D721Med (cell line): ENCODE data around the gene NDUFA13.

ENCODE experiments used
- DNase-seq: peaks from one replicate; pipeline ENCODE4 v3.0.0; 2011; ENCODE audit warnings: low spot score; ENCODE audit not compliant: insufficient read length
- FAIRE-seq: peaks from 2 replicates; lab custom pipeline; 2011; peaks lifted over from hg19 to GRCh38; lab: Jason Lieb, UNC
- TF ChIP-seq, protein P1 (sequence below): IDR thresholded peaks from 2 replicates; pipeline ENCODE4 v1.5.1; 2012; ENCODE audit warnings: mild to moderate bottlenecking, control low read depth; ENCODE audit not compliant: insufficient read depth; ENCODE audit errors: missing control alignments

NDUFA13 gene

DNA sequence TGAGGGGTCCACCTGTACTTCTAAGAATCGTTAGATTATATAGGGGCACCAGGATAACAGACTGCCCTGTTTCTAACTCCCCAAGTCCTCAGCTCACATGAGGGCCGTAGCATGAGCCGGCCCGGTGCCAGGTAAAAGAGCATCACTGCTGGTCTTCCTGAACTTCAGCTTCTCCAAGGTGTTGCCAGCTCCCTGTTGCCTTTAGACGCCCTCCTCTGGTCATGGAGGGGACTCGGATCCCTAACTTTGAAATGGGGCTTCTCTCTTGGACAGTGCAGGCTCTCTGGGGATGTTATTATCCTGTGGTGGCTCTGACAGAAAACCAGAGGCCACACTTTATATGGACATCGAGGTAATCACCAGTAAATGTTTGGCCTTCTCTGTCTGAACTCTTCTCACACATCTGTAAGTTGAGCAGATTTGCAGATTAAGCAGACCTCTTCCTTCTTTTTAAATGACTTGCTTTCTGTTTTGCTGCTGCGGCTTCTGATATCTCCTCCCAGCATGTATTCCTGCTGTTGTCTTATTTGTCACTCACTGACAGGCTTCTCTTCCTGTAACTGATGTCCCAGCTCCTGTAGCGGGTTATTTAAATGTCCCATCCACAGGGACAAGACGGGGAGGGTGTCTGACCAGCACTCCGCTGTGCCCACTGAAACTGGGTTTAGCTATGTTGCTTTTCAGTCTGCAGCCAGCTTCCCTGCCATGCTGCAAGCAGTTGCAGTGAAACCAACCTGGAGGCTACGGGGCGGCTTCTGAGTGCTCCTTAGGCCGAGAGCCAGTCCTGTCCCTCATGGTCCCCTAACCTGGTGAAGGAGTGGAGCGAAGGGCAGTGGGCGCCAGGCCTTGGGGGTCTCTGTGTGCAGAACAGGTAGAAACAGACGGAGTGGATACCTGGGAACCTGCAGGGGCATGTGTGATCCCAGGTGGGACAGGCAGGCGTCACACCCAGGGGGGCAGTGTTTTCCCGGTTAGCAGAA is 39.9 kb upstream of the NDUFA13 start:
- FAIRE-seq, result no peak
- DNase-seq, result no peak
- TF ChIP-seq, protein P1, sequence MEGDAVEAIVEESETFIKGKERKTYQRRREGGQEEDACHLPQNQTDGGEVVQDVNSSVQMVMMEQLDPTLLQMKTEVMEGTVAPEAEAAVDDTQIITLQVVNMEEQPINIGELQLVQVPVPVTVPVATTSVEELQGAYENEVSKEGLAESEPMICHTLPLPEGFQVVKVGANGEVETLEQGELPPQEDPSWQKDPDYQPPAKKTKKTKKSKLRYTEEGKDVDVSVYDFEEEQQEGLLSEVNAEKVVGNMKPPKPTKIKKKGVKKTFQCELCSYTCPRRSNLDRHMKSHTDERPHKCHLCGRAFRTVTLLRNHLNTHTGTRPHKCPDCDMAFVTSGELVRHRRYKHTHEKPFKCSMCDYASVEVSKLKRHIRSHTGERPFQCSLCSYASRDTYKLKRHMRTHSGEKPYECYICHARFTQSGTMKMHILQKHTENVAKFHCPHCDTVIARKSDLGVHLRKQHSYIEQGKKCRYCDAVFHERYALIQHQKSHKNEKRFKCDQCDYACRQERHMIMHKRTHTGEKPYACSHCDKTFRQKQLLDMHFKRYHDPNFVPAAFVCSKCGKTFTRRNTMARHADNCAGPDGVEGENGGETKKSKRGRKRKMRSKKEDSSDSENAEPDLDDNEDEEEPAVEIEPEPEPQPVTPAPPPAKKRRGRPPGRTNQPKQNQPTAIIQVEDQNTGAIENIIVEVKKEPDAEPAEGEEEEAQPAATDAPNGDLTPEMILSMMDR, result peak; percentile 14

DNA sequence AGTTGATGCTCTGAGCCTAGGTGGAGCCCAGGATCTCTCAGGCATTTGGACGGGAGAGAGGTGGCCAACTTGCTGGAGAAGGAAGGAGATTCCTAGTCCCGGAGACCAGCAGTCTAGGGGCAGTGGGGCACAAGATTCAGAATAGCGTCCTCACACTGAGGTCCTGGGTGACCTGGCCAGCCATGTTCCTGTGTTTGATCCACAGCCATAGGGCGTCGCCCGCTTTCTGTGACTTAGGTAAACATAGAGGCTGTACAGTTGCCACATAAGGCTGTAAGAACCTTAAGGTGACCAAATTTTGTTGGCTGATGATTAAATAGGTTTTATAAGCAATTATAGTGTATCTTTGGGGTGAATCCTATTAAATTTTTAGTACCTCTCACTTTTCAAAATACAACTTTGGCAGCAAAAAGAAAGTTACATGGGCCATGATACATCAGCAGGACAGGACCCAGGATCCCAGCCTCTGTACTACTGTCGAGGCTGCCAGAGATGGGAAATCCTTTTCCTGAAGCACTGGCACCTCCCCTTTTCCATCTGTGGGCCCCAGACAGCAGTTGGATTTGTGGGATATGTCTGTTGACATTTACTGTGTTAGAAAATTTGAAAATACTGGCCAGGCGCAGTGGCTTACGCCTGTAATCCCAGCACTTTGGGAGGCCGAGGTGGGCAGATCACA is 38.2 kb upstream of the NDUFA13 start:
- FAIRE-seq (no peak), DNase-seq (no peak)
- TF ChIP-seq, protein P1, result no peak

DNA sequence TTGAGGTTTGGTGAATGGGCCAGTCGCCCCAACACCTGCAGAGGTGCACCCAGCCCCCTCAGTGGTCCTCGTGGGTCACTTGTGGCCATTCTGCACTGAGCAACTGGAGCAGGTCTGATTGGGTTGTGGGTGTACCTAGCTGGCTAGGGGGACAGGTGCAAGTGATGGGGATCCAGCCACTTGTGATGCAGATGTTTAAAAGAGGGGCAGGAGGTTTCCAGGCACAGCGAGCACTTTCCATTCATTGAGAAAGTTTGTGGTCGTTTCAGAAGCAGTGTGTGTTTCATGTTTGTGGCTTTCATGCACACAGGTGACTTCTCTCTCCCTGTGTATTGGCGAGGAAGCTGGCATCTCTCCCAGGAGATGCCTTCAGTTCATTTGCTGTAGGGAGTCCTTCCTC is 35.3 kb upstream of the NDUFA13 start:
- no peak for FAIRE-seq
- TF ChIP-seq, protein P1, result no peak
- no peak for DNase-seq

DNA sequence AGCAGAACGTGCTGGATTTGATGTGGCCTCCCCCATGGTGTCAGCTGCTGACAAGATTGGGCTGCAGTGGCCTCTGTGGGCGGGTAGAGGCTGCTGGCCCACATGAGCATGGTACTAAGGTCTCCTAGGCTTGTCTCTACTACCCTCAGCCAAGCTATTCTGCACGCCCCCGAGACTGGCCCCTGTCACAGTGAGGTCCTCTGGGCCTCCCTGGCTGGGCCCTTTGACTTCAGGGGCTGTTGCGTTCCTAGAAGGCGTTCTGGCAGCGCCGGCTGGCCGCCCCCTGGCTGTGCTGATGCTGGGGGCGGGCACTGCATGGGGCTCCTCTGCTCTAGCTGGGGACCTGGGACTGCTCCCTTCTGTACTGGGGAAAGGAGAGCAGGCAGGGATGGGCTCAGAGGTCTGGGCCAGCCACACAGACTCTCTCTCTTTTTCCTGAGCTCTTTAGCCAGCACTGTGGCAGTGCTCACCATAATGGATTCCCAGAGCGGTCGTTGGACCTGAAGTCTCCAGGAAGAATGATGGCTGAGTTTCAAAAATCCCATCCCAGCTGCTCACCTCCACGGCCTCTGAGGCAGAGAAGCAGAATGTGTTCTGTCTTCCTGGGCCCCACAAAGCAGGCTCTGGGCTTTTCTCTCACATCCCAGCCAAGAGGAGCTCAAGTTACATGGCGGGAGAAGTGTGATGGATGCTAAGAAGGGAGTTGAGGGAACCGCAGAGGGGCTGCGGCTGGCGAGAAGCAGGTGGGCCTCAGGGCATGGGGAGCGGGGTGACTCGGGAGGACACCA is 33.0 kb upstream of the NDUFA13 start:
- FAIRE-seq (no peak), DNase-seq (no peak)
- TF ChIP-seq, protein P1, result no peak

DNA sequence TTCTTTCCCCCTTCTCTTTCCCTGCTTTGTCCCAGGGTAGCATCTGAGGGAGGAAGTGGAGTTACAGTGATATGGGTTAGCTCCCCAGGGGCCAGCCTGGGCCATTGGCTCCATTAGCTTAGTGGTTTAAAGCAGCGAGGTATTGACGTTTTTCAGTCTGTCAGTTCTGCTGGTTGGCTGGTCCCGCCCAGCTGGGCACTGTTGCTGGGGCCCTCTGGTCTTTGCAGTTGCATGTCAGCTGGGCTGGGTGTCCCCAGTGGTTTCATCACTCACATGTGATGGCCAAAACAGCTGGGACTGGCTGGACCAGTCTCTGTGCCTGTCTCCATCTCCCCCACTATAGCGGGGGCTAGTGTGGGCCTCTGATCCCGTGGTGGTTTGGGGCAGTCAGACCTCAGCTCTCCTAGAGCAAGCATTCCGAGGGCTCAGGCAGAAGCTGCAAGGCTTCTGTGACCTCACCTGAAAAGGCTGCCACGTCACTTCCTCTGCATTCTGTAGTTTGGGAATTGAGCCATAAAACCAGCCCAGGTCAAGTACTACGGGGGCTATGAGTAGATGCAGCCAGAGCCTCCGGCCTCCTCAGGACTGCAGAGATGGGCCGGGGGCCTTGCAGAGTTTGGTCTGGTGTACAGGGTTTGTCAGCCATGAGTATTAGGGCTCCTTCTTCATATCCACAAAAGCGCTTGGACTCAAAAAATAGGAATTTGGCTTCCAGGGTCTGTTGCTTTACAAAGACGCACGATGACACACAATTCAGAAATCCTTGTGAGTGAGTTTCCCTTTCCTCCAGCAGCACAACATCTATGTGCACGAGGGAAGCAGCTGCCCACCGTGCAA is 30.6 kb upstream of the NDUFA13 start:
- DNase-seq, result no peak
- TF ChIP-seq, protein P1, result no peak
- FAIRE-seq, result no peak

DNA sequence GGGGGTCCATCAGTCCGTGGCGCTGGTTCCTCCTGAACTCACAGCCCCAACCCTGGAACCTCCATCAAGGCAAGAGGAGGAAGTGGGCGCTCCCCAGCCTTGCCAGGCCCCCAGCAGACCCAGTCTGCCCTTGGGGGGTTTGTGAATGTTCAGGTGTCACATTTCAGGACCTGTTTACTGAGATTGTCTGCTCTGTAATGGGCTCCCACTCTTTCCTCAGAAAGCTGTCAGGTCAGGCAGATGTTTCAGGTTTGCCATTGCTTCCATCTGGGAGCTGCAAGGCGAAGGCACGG is 30.1 kb upstream of the NDUFA13 start:
- TF ChIP-seq, protein P1, result no peak

More for the DNA sequence above, 30.1 kb upstream of the NDUFA13 start:
- FAIRE-seq (no peak), DNase-seq (no peak)
